Measurements from ENCODE around the gene ATXN7L3B. TPM values are rescaled to one million over a fixed set of nuclear protein-coding genes. Genes with fewer than 3 reads are reported as not detected.
A peak's percentile ranks its signal among the peaks of the same experiment; 100 is the strongest.
"Not testable (repeated sequence)": the region's sequence is repeated elsewhere in the genome, so short reads cannot be mapped to it uniquely, and the experiment has no call there.

ATXN7L3B gene
- total and polyA plus RNA-seq, 7 experiments from 2014 or later: 25.6 to 51.6 (median 46.9) TPM

DNA sequence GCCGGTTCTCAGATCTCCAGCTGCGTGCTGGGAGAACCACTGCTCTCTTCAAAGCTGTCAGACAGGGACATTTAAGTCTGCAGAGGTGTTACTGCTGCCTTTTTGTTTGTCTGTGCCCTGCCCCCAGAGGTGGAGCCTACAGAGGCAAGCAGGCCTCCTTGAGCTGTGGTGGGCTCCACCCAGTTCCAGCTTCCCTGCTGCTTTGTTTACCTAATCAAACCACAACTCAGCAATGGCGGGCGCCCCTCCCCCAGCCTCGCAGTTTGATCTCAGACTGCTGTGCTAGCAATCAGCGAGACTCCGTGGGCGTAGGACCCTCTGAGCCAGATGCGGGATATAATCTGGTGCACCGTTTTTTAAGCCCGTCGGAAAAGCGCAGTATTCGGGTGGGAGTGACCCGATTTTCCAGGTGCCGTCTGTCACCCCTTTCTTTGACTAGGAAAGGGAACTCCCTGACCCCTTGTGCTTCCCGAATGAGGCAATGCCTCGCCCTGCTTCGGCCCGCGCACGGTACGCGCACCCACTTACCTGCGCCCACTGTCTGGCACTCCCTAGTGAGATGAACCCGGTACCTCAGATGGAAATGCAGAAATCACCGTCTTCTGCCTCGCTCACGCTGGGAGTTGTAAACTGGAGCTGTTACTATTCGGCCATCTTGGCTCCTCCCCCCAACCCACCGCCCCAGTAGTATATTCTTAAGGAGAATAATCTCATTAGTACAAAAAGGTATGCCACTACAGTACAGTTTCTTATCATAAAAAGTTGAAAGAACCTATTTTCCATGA, 28.6 kb upstream of the ATXN7L3B start:
- Mint-ChIP-seq H3K27me3 (peaks cover 0 to 30% (median 5%) of the 10 kb centered on the region in 5 donors), H3K4me3 (peak overlapping the region in 2 of 10 donors; percentile 45 to 76)
- H3K27ac ChIP-seq (ENCODE audit: low read depth, low read length); H3K9me3 ChIP-seq (ENCODE audit: control insufficient read depth in 2 of 3, low read length in 3 of 3); intact Hi-C loops (cut with micrococcal nuclease); H3K4me1 Mint-ChIP-seq; H3K36me3 Mint-ChIP-seq; CTCF ChIA-PET; H3K36me3 ChIP-seq (ENCODE audit: control insufficient read depth in 2 of 3, insufficient read depth in 3 of 3, low read length in 3 of 3); H3K27me3 ChIP-seq (ENCODE audit: control insufficient read depth in 2 of 2, insufficient read depth in 2 of 2, low read length in 2 of 2); POLR2A ChIA-PET; H3K4me3 ChIP-seq (ENCODE audit: low read length); ATAC-seq; H3K4me1 ChIP-seq (ENCODE audit: control insufficient read depth in 2 of 2, insufficient read depth in 2 of 2, low read length in 2 of 2); H3K27ac Mint-ChIP-seq; H3K9me3 Mint-ChIP-seq: not testable (repeated sequence)
- peak in 1 of 9 donors; percentile 1 for DNase-seq

- Histone ChIP-seq H3K27ac (ENCODE audit: low read depth, low read length) (no peak overlapping the region), H3K9me3 (ENCODE audit: control insufficient read depth in 2 of 3, low read length in 3 of 3) (no peaks in the 10 kb centered on the region), H3K4me3 (ENCODE audit: low read length) (no peak overlapping the region), H3K36me3 (ENCODE audit: control insufficient read depth in 2 of 3, insufficient read depth in 3 of 3, low read length in 3 of 3) (no peaks in the 10 kb centered on the region), H3K4me1 (ENCODE audit: control insufficient read depth in 2 of 2, insufficient read depth in 2 of 2, low read length in 2 of 2) (no peaks in the 10 kb centered on the region), H3K27me3 (ENCODE audit: control insufficient read depth in 2 of 2, insufficient read depth in 2 of 2, low read length in 2 of 2) (no peaks in the 10 kb centered on the region)
- no peak for DNase-seq
- POLR2A ChIA-PET: no interaction called here
- CTCF ChIA-PET: no interaction called here
- peaks cover 0 to 32% (median 6%) of the 10 kb centered on the region in 5 donors for H3K27me3 Mint-ChIP-seq
- no peak overlapping the region for H3K27ac Mint-ChIP-seq
- ATAC-seq: no peak
- H3K36me3 Mint-ChIP-seq: no peaks in the 10 kb centered on the region
- intact Hi-C loops (cut with micrococcal nuclease): no loop called here
- H3K4me1 Mint-ChIP-seq: no peaks in the 10 kb centered on the region
- H3K4me3 Mint-ChIP-seq: no peak overlapping the region
- H3K9me3 Mint-ChIP-seq: peaks cover 0 to 8% (median 2%) of the 10 kb centered on the region in 11 donors
Observed at GRCh38 chr12:74509886-74510285, 27.7 kb upstream of the ATXN7L3B start.

GRCh38 chr12:74514098-74514872, 23.4 kb upstream of the ATXN7L3B start:
- Histone ChIP-seq H3K27ac (ENCODE audit: low read depth, low read length) (no peak overlapping the region), H3K4me1 (ENCODE audit: control insufficient read depth in 2 of 2, insufficient read depth in 2 of 2, low read length in 2 of 2) (no peaks in the 10 kb centered on the region), H3K27me3 (ENCODE audit: control insufficient read depth in 2 of 2, insufficient read depth in 2 of 2, low read length in 2 of 2) (no peaks in the 10 kb centered on the region), H3K4me3 (ENCODE audit: low read length) (no peak overlapping the region), H3K9me3 (ENCODE audit: control insufficient read depth in 2 of 3, low read length in 3 of 3) (no peaks in the 10 kb centered on the region), H3K36me3 (ENCODE audit: control insufficient read depth in 2 of 3, insufficient read depth in 3 of 3, low read length in 3 of 3) (no peaks in the 10 kb centered on the region)
- ATAC-seq (no peak), DNase-seq (no peak)
- POLR2A ChIA-PET: no interaction called here
- CTCF ChIA-PET: no interaction called here
- intact Hi-C loops (cut with micrococcal nuclease): no loop called here
- no peaks in the 10 kb centered on the region for H3K4me1 Mint-ChIP-seq
- peaks cover 0 to 51% (median 17%) of the 10 kb centered on the region in 5 donors for H3K27me3 Mint-ChIP-seq
- peaks cover 0 to 4% (median 0%) of the 10 kb centered on the region in 11 donors for H3K9me3 Mint-ChIP-seq
- H3K4me3 Mint-ChIP-seq: no peak overlapping the region
- H3K27ac Mint-ChIP-seq: no peak overlapping the region
- no peaks in the 10 kb centered on the region for H3K36me3 Mint-ChIP-seq

DNA sequence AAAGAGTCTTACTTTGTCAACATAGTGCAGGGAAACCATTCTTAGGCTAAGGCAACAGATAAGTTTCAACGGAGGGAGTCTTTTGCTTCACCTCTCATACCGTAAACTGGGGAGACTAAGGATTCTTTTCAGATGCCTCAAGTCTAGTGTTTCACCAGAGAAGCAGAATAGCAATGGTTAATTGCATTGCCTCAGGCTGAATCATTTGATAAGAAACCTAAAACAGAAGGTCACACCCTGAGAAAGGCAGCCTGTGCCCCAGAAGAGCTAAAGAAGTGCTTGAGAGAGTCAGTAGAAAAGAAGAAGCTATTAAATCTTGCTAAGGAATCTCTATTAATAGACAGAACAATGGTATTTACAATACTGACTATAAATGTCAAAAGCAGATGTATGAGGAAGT, 21.8 kb upstream of the ATXN7L3B start:
- ATAC-seq (no peak), DNase-seq (no peak)
- Mint-ChIP-seq H3K4me1 (no peaks in the 10 kb centered on the region), H3K4me3 (no peak overlapping the region), H3K9me3 (no peaks in the 10 kb centered on the region), H3K36me3 (no peaks in the 10 kb centered on the region), H3K27ac (no peak overlapping the region), H3K27me3 (peaks cover 0 to 39% (median 19%) of the 10 kb centered on the region in 5 donors)
- Histone ChIP-seq H3K9me3 (ENCODE audit: control insufficient read depth in 2 of 3, low read length in 3 of 3) (no peaks in the 10 kb centered on the region), H3K27me3 (ENCODE audit: control insufficient read depth in 2 of 2, insufficient read depth in 2 of 2, low read length in 2 of 2) (no peaks in the 10 kb centered on the region), H3K36me3 (ENCODE audit: control insufficient read depth in 2 of 3, insufficient read depth in 3 of 3, low read length in 3 of 3) (no peaks in the 10 kb centered on the region), H3K4me3 (ENCODE audit: low read length) (no peak overlapping the region), H3K27ac (ENCODE audit: low read depth, low read length) (no peak overlapping the region), H3K4me1 (ENCODE audit: control insufficient read depth in 2 of 2, insufficient read depth in 2 of 2, low read length in 2 of 2) (no peaks in the 10 kb centered on the region)
- POLR2A ChIA-PET: no interaction called here
- CTCF ChIA-PET: no interaction called here
- intact Hi-C loops (cut with micrococcal nuclease): no loop called here

DNA sequence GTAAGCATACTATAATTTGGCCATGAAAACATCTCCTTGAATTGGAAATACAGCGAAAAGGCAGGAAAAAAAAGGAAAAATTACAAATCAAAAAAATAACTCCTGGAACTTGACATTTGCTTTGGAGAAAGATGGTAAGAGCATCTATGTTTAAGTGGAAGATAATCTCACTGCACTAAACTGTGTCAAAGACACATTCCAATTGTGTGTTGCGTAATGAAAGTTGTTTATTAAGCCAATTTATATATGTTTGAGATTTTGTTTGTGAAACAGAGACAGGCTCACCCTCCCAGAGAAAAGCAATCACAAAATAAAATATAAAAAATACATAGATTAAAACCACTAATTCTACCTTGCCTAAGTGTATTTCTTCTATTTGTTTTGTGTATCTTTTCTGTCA, 11.1 kb upstream of the ATXN7L3B start:
- H3K4me3 ChIP-seq (ENCODE audit: low read length): no peak overlapping the region
- no peaks in the 10 kb centered on the region for H3K4me1 ChIP-seq (ENCODE audit: control insufficient read depth in 2 of 2, insufficient read depth in 2 of 2, low read length in 2 of 2)
- no peak overlapping the region for H3K27ac Mint-ChIP-seq
- no peak for ATAC-seq
- no peaks in the 10 kb centered on the region for H3K27me3 ChIP-seq (ENCODE audit: control insufficient read depth in 2 of 2, insufficient read depth in 2 of 2, low read length in 2 of 2)
- POLR2A ChIA-PET: no interaction called here
- H3K27me3 Mint-ChIP-seq: peaks cover 11 to 36% (median 13%) of the 10 kb centered on the region in 5 donors
- DNase-seq: no peak
- no peaks in the 10 kb centered on the region for H3K36me3 ChIP-seq (ENCODE audit: control insufficient read depth in 2 of 3, insufficient read depth in 3 of 3, low read length in 3 of 3)
- H3K36me3 Mint-ChIP-seq: no peaks in the 10 kb centered on the region
- no peaks in the 10 kb centered on the region for H3K9me3 Mint-ChIP-seq
- no peaks in the 10 kb centered on the region for H3K9me3 ChIP-seq (ENCODE audit: control insufficient read depth in 2 of 3, low read length in 3 of 3)
- intact Hi-C loops (cut with micrococcal nuclease): no loop called here
- H3K27ac ChIP-seq (ENCODE audit: low read depth, low read length): no peak overlapping the region
- H3K4me1 Mint-ChIP-seq: no peaks in the 10 kb centered on the region
- CTCF ChIA-PET: no interaction called here
- H3K4me3 Mint-ChIP-seq: no peak overlapping the region

GRCh38 chr12:74527491-74527890, 10.1 kb upstream of the ATXN7L3B start:
- Mint-ChIP-seq H3K36me3 (no peaks in the 10 kb centered on the region), H3K4me3 (no peak overlapping the region), H3K9me3 (no peaks in the 10 kb centered on the region), H3K4me1 (no peaks in the 10 kb centered on the region), H3K27ac (no peak overlapping the region), H3K27me3 (peaks cover 8 to 31% (median 11%) of the 10 kb centered on the region in 5 donors)
- no peaks in the 10 kb centered on the region for H3K36me3 ChIP-seq (ENCODE audit: control insufficient read depth in 2 of 3, insufficient read depth in 3 of 3, low read length in 3 of 3)
- H3K27ac ChIP-seq (ENCODE audit: low read depth, low read length): no peak overlapping the region
- H3K4me1 ChIP-seq (ENCODE audit: control insufficient read depth in 2 of 2, insufficient read depth in 2 of 2, low read length in 2 of 2): no peaks in the 10 kb centered on the region
- no peak overlapping the region for H3K4me3 ChIP-seq (ENCODE audit: low read length)
- ATAC-seq: no peak
- H3K27me3 ChIP-seq (ENCODE audit: control insufficient read depth in 2 of 2, insufficient read depth in 2 of 2, low read length in 2 of 2): no peaks in the 10 kb centered on the region
- POLR2A ChIA-PET: no interaction called here
- intact Hi-C loops (cut with micrococcal nuclease): no loop called here
- CTCF ChIA-PET: no interaction called here
- no peak for DNase-seq
- H3K9me3 ChIP-seq (ENCODE audit: control insufficient read depth in 2 of 3, low read length in 3 of 3): no peaks in the 10 kb centered on the region

DNA sequence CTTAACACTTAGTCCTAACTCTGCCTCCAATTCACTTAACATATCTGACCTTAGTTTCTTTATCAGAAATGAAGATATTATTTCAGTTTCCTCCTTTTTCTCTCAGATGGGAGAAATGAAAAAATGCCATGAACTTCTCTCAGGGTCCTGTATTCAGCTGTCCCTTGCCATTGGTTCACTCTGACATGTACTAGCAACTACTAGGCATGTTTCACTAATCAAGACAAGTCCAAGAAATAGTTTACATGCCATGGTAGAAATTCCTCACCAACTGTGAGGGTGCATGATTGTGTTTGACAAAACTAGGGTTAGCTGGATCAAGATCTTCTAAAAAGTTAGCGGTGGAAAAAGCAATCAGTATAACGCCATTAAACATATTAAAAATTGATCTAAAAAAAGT, 7.0 kb upstream of the ATXN7L3B start:
- Histone ChIP-seq H3K4me3 (ENCODE audit: low read length) (no peak overlapping the region), H3K36me3 (ENCODE audit: control insufficient read depth in 2 of 3, insufficient read depth in 3 of 3, low read length in 3 of 3) (no peaks in the 10 kb centered on the region), H3K27ac (ENCODE audit: low read depth, low read length) (no peak overlapping the region), H3K4me1 (ENCODE audit: control insufficient read depth in 2 of 2, insufficient read depth in 2 of 2, low read length in 2 of 2) (no peaks in the 10 kb centered on the region), H3K9me3 (ENCODE audit: control insufficient read depth in 2 of 3, low read length in 3 of 3) (no peaks in the 10 kb centered on the region), H3K27me3 (ENCODE audit: control insufficient read depth in 2 of 2, insufficient read depth in 2 of 2, low read length in 2 of 2) (no peaks in the 10 kb centered on the region)
- Mint-ChIP-seq H3K4me1 (no peaks in the 10 kb centered on the region), H3K27ac (no peak overlapping the region), H3K4me3 (no peak overlapping the region), H3K36me3 (no peaks in the 10 kb centered on the region), H3K27me3 (peaks cover 0 to 16% (median 5%) of the 10 kb centered on the region in 5 donors), H3K9me3 (no peaks in the 10 kb centered on the region)
- ATAC-seq (no peak), DNase-seq (no peak)
- CTCF ChIA-PET: no interaction called here
- POLR2A ChIA-PET: no interaction called here
- intact Hi-C loops (cut with micrococcal nuclease): no loop called here

Data from naive thymus-derived CD4-positive, alpha-beta T cell (primary cell).